GM23338 (cell line): ENCODE measurements around the gene PRTFDC1. TPM values are rescaled to one million over a fixed set of nuclear protein-coding genes. Genes with fewer than 3 reads are reported as not detected.
A peak's percentile ranks its signal among the peaks of the same experiment; 100 is the strongest.

ENCODE experiments used
- ATAC-seq: fragments of 200-7000 bp; cut with Tn5 transposase; 3 replicates; pipeline ENCODE4 v1.9.1; 2020
- DNase-seq: peaks from one replicate; pipeline ENCODE4 v3.0.0-alpha.2; 2015; ENCODE audit warnings: low spot score
- H2AFZ ChIP-seq: fragments of 200-600 bp; sonication (generic); 2 replicates; pipeline ENCODE4 v1.8.0; 2016; ENCODE audit warnings: antibody characterized with exemption, mild to moderate bottlenecking, moderate library complexity
- H3F3A ChIP-seq: fragments of 200-600 bp; sonication (generic); replicated peaks from 2 replicates; pipeline ENCODE4 v1.8.0; 2017; ENCODE audit warnings: antibody characterized with exemption, mixed run types, low read depth
- H3K27ac ChIP-seq: fragments of 200-600 bp; sonication (generic); 2 replicates; pipeline ENCODE4 v1.6.1; 2016; ENCODE audit warnings: low read depth
- H3K27me3 ChIP-seq: fragments of 200-600 bp; sonication (generic); 2 replicates; pipeline ENCODE4 v1.8.0; 2016; ENCODE audit warnings: mild to moderate bottlenecking, mixed run types, moderate library complexity; ENCODE audit not compliant: insufficient read depth
- H3K36me3 ChIP-seq: fragments of 200-600 bp; sonication (generic); 2 replicates; pipeline ENCODE4 v1.8.0; 2016; ENCODE audit warnings: mild to moderate bottlenecking; ENCODE audit not compliant: insufficient read depth
- H3K4me1 ChIP-seq: fragments of 200-600 bp; sonication (generic); 2 replicates; pipeline ENCODE4 v1.8.0; 2016; ENCODE audit warnings: mild to moderate bottlenecking, moderate library complexity; ENCODE audit not compliant: insufficient read depth
- H3K4me2 ChIP-seq: fragments of 200-600 bp; sonication (generic); 2 replicates; pipeline ENCODE4 v1.7.1; 2017; ENCODE audit warnings: mixed run types
- H3K4me3 ChIP-seq: fragments of 200-600 bp; sonication (generic); 2 replicates; pipeline ENCODE4 v1.6.1; 2016; ENCODE audit warnings: mixed run types
- H3K79me2 ChIP-seq: fragments of 200-600 bp; sonication (generic); replicated peaks from 2 replicates; pipeline ENCODE4 v1.8.0; 2017; ENCODE audit warnings: mild to moderate bottlenecking; ENCODE audit not compliant: insufficient read depth
- H3K9me2 ChIP-seq: fragments of 200-600 bp; sonication (generic); 2 replicates; pipeline ENCODE4 v1.8.0; 2017; ENCODE audit not compliant: insufficient read depth
- H4K20me1 ChIP-seq: fragments of 200-600 bp; sonication (generic); replicated peaks from 2 replicates; pipeline ENCODE4 v1.8.0; 2017; ENCODE audit warnings: mild to moderate bottlenecking; ENCODE audit not compliant: insufficient read depth
- H3K27ac Mint-ChIP-seq: 2 replicates; pipeline ENCODE4 v1.8.0; 2020; ENCODE audit warnings: inconsistent platforms, mild to moderate bottlenecking, moderate library complexity, mixed read lengths
- H3K27me3 Mint-ChIP-seq: 3 replicates; pipeline ENCODE4 v1.8.0; 2022; ENCODE audit warnings: low read depth, mild to moderate bottlenecking, moderate library complexity, mixed read lengths, inconsistent platforms; ENCODE audit not compliant: insufficient read depth, poor library complexity
- H3K36me3 Mint-ChIP-seq: 3 replicates; pipeline ENCODE4 v1.8.0; 2021; ENCODE audit warnings: low read depth, mild to moderate bottlenecking, inconsistent platforms, moderate library complexity, mixed read lengths
- H3K4me1 Mint-ChIP-seq: 3 replicates; pipeline ENCODE4 v1.8.0; 2020; ENCODE audit warnings: mild to moderate bottlenecking, inconsistent platforms, mixed read lengths
- H3K4me3 Mint-ChIP-seq: 3 replicates; pipeline ENCODE4 v1.8.0; 2021; ENCODE audit warnings: moderate library complexity, mild to moderate bottlenecking, inconsistent platforms, mixed read lengths
- H3K9me3 Mint-ChIP-seq: 3 replicates; pipeline ENCODE4 v1.8.0; 2020; ENCODE audit warnings: moderate library complexity, mild to moderate bottlenecking, inconsistent platforms, mixed read lengths
- CTCF ChIP-seq, 2 experiments: fragments of 200-600 bp in 1 of 2; sonication (generic) in 1 of 2; conservative IDR thresholded peaks; 2 replicates each; pipeline versions ENCODE4 v1.5.1 to v1.6.1; 2016 to 2017; ENCODE audit warnings: antibody characterized with exemption in 2 of 2, low read depth in 2 of 2, mild to moderate bottlenecking in 2 of 2, moderate library complexity in 1 of 2
- ETS1 ChIP-seq: IDR thresholded peaks from 2 replicates; pipeline ENCODE4 v1.6.1; 2016; ENCODE audit warnings: antibody characterized with exemption
- EZH2 ChIP-seq: fragments of 200-600 bp; sonication (generic); IDR thresholded peaks from one replicate; pipeline ENCODE4 v1.8.0; 2017; ENCODE audit warnings: antibody characterized with exemption, mild to moderate bottlenecking, low read depth; ENCODE audit not compliant: unreplicated experiment
- EZH2phosphoT487 ChIP-seq: fragments of 200-600 bp; sonication (generic); IDR thresholded peaks from one replicate; pipeline ENCODE4 v1.8.1; 2018; ENCODE audit warnings: antibody characterized with exemption; ENCODE audit not compliant: unreplicated experiment
- NANOG ChIP-seq: IDR thresholded peaks from 2 replicates; pipeline ENCODE4 v1.6.1; 2016; ENCODE audit warnings: antibody characterized with exemption, borderline replicate concordance
- POLR2AphosphoS5 ChIP-seq: IDR thresholded peaks from 2 replicates; pipeline ENCODE4 v1.6.1; 2016; ENCODE audit warnings: antibody characterized with exemption, low read depth
- STAT1 ChIP-seq: IDR thresholded peaks from one replicate; pipeline ENCODE4 v1.6.1; 2016; ENCODE audit warnings: antibody characterized with exemption; ENCODE audit not compliant: unreplicated experiment
- ZNF114 ChIP-seq: fragments of 250-450 bp; sonication (Bioruptor Pico); IDR thresholded peaks from 2 replicates; pipeline ENCODE4 v1.5.0; 2020; ENCODE audit warnings: mild to moderate bottlenecking, moderate library complexity
- ZNF331 ChIP-seq: fragments of 250-450 bp; sonication (Bioruptor Pico); IDR thresholded peaks from 2 replicates; pipeline ENCODE4 v1.5.0; 2020; ENCODE audit warnings: low read depth, mild to moderate bottlenecking, moderate library complexity
- ZNF462 ChIP-seq: fragments of 250-450 bp; sonication (Bioruptor Pico); IDR thresholded peaks from 2 replicates; pipeline ENCODE4 v1.5.0; 2020; ENCODE audit warnings: mild to moderate bottlenecking, moderate library complexity
- polyA plus RNA-seq: library from polyadenylated mRNA; unstranded; fragments of >200 nt; fragmentation: Nextera tagmentation; extraction: Ambion mirVana; gene quantifications from 2 replicates; pipeline ENCODE4 v1.2.1, GENCODE V29; 2016
- total RNA-seq: library from RNA; depleted of rRNA; stranded (reverse); fragments of >200 nt; shearing (Covaris generic); gene quantifications from 2 replicates; pipeline ENCODE4 v1.2.3, GENCODE V29; 2014

Gene PRTFDC1
- total and polyA plus RNA-seq, 2 experiments from 2014 or later, result 7.9 to 9.1 TPM

GRCh38 chr10:24916365-24916764 is 36.0 kb downstream of the PRTFDC1 start:
- Mint-ChIP-seq H3K4me1 (peaks cover 6% of the 10 kb centered on the region; the same call in 2 of the 3 replicates), H3K4me3 (no peak overlapping the region), H3K9me3 (peaks cover 6% of the 10 kb centered on the region; the same call in 2 of the 3 replicates), H3K27ac (no peak overlapping the region), H3K36me3 (peaks cover 4% of the 10 kb centered on the region; the same call in 2 of the 3 replicates), H3K27me3 (no peaks in the 10 kb centered on the region)
- DNase-seq (no peak), ATAC-seq (no peak)
- Histone ChIP-seq H3K27ac (no peak overlapping the region), H3K9me2 (peaks cover 4% of the 10 kb centered on the region; the same call in 1 of the 2 replicates), H3K27me3 (no peaks in the 10 kb centered on the region), H3K79me2 (no peaks in the 10 kb centered on the region), H3F3A (no peaks in the 10 kb centered on the region), H3K4me2 (no peak overlapping the region), H3K4me1 (no peaks in the 10 kb centered on the region), H4K20me1 (no peaks in the 10 kb centered on the region), H3K36me3 (no peaks in the 10 kb centered on the region), H3K4me3 (no peak overlapping the region), H2AFZ (peak overlapping the region; percentile 57; the same call in 1 of the 2 replicates)
- TF ChIP-seq EZH2 (no peak), POLR2AphosphoS5 (no peak), EZH2phosphoT487 (no peak), ETS1 (no peak), ZNF114 (CRISPR knock-in tag) (no peak), ZNF331 (no peak), ZNF462 (CRISPR knock-in tag) (no peak), CTCF (conservative IDR thresholded peaks at IDR 0.05; ENCODE audit: low read depth in 2 of 2) (no peak), NANOG (no peak), STAT1 (no peak)
